Astrocyte of the hippocampus (primary cell): ENCODE measurements around the gene MAP3K2.
"Not testable (repeated sequence)": the region's sequence is repeated elsewhere in the genome, so short reads cannot be mapped to it uniquely, and the experiment has no call there.

Experiments used
- DNase-seq: peaks from one replicate; pipeline ENCODE4 v3.0.0; 2011; ENCODE audit warnings: low read depth, low spot score

Gene MAP3K2

GRCh38 chr2:127421116-127421800 lies 33.5 kb upstream of the MAP3K2 start:
- no peak for DNase-seq

GRCh38 chr2:127420039-127420864 lies 32.5 kb upstream of the MAP3K2 start:
- no peak for DNase-seq

GRCh38 chr2:127419448-127420038 lies 31.8 kb upstream of the MAP3K2 start:
- no peak for DNase-seq

GRCh38 chr2:127419112-127419430 lies 31.3 kb upstream of the MAP3K2 start:
- DNase-seq: no peak

GRCh38 chr2:127418300-127419111 lies 30.7 kb upstream of the MAP3K2 start, which contains the start of gene PROC:
Gene PROC, plus strand, starts transcription at chr2:127418427. Its CDS starts 1,516 bp downstream, at chr2:127419943.
- no peak for DNase-seq

GRCh38 chr2:127417406-127417805 lies 29.6 kb upstream of the MAP3K2 start:
- no peak for DNase-seq

- DNase-seq: no peak
Measured at GRCh38 chr2:127416506-127417001, 28.8 kb upstream of the MAP3K2 start.

GRCh38 chr2:127415593-127416505 lies 28.1 kb upstream of the MAP3K2 start:
- peak; percentile 77 for DNase-seq

- DNase-seq: no peak
Measured at GRCh38 chr2:127414638-127415592, 27.1 kb upstream of the MAP3K2 start.

GRCh38 chr2:127413782-127414637 lies 26.2 kb upstream of the MAP3K2 start:
- peak; percentile 43 for DNase-seq

GRCh38 chr2:127413200-127413599 lies 25.4 kb upstream of the MAP3K2 start:
- DNase-seq: no peak

- no peak for DNase-seq
Measured at GRCh38 chr2:127411653-127412369, 24.0 kb upstream of the MAP3K2 start.

- DNase-seq: peak; percentile 80
Measured at GRCh38 chr2:127410871-127411652, 23.3 kb upstream of the MAP3K2 start.

GRCh38 chr2:127409716-127410115 lies 21.9 kb upstream of the MAP3K2 start:
- not testable (repeated sequence) for DNase-seq

- no peak for DNase-seq
Measured at GRCh38 chr2:127408807-127409099, 21.0 kb upstream of the MAP3K2 start.

GRCh38 chr2:127408004-127408806 lies 20.4 kb upstream of the MAP3K2 start:
- peak; percentile 99 for DNase-seq
